LHCN-M2 (cell line): Measurements from ENCODE around the gene SLC33A1. TPM values are rescaled to one million over a fixed set of nuclear protein-coding genes. Genes with fewer than 3 reads are reported as not detected.
"Not testable (repeated sequence)": the region's sequence is repeated elsewhere in the genome, so short reads cannot be mapped to it uniquely, and the experiment has no call there.

Source experiments
- DNase-seq: peaks from one replicate; pipeline ENCODE4 v3.0.0-alpha.2; 2012; ENCODE audit warnings: low read depth
- polyA plus RNA-seq: library from polyadenylated mRNA; unstranded; fragments of >200 nt; gene quantifications from one replicate; pipeline ENCODE4 v1.2.1, GENCODE V29; 2012; ENCODE audit warnings: missing spikeins
- total RNA-seq: library from RNA; depleted of rRNA; stranded (reverse); fragments of >200 nt; gene quantifications from 2 replicates; pipeline ENCODE4 v1.2.3, GENCODE V29; 2014; rRNA removed

The SLC33A1 gene
- total RNA-seq: 28.2 and 30.5 TPM in 2 replicates
- polyA plus RNA-seq: 9.6 TPM

DNA sequence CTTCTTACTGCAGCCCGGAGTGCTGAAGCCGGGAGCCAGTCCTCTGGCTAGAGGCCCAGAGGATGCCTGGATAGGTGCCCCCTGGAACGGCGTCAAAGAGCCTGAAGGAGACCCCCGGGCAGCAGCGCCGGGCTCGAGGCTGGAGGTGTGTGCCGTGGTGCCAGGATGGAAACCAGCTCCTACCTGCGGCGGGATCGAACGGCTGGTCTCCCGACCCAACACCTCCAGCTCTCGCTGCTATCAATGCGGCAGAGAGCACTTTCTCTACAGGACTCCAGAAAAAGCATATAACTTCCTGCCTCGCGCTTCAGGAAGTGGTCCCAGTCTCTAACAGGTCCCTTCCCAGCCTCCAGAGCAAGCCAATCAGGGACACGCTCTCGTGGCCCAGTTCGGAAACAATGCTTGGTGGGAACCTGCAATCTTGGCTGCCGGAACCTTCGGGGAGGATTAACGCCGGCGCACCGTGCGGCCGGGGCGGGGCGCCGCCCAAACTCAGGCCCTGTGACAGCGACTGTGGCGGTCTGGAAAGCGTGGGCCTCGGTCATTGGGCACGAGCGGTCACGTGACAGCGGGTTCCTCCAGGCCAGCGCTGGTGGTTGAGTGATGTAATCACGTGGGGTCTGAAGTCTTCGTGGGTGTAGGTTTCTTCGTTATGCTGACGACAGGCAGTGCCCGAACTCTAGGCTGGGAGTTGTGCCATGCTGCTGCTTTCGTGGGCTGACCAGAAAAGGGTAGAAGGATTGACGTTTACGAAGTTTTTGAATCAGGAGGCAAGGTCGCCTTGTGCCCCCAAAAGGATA lies at the start of gene SLC33A1:
TSS of gene SLC33A1 (minus strand) at position 287 of the 800 bp plus-strand sequence. CDS start 430 bp downstream, outside the sequence.
- DNase-seq: peak; percentile 99

DNA sequence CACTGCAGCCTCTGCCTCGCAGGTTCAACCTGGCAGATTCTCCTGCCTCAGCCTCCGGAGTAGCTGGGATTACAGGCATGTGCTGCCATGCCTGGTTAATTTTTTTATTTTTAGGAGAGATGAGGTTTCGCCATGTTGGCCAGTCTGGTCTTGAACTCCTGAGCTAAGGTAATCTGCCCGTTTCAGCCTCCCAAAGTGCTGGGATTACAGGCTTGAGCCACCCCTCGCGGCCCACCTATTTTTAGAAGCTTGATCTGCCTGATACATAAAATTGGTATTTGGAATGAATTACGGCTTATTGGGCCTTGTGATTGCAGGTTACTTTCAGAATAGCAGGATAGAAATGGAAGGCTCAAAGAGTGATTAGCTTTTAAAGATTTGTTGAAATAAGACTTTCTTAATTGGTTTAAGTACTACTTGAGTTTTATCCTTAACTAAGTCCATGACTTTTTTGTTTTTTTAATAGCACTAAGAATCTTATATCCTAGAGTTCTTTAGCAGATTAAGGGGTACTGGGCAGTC lies 41.2 kb upstream of the SLC33A1 start:
- no peak for DNase-seq

DNA sequence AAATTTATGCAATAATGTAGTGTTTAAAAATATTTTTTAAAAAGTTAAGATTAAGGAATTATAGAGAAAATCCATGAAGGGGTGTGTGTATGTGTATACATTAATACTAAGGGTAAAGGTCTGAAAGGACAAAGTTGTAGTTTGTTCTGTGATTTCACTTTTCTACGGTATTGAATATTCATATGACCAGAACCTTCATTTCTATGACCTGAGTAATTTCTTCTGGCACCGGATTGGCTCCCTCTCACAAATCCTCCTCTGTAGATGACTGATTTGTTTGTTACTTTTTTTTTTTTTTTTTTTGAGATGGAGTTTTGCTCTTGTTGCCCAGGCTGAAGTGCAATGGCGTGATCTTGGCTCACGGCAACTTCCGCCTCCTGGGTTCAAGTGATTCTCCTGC lies 37.1 kb upstream of the SLC33A1 start:
- peak; percentile 9 for DNase-seq

DNA sequence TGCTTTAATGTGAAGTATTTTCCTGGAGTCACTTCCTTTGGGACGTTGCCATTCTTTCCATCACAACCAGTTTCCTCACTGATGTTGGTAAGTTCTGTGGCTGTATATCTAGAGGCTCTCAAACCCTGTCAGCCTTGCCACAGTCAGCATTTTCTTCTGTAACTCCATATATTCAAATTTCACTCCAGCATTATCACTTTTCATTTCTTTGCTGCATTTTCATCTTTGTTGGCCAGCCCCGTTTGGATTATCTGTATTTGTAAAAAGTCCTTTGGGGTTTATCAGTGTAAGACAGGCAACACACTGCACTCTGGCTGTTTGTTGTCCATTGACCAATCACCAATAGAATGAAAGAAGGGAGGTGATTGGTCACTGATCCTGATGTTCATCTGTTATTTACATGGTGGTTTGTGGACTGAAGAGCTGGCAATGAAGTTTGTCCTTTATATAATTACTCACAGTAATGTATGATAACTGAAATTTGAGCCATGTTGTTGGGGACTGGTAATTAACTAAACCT lies 36.5 kb upstream of the SLC33A1 start:
- DNase-seq: peak; percentile 63

DNA sequence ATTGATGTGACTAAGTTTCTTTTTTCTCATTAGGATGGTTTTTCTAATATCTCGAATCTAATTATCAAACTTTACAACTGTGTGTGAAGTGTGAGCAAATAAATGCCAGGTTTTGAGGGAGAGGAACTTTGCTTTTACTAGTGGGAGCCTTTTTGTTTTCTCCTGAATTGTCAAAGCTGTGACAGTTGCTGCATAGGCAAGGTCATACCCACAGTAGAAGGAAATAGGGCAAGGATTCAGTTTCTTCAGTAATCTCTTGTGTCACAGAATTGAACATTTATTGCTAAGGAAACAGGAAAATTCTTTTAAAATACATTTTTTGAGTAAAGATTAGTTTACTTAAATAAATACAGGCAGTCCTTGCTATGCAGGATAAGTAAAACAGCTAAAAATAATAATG lies 35.7 kb upstream of the SLC33A1 start:
- no peak for DNase-seq

DNA sequence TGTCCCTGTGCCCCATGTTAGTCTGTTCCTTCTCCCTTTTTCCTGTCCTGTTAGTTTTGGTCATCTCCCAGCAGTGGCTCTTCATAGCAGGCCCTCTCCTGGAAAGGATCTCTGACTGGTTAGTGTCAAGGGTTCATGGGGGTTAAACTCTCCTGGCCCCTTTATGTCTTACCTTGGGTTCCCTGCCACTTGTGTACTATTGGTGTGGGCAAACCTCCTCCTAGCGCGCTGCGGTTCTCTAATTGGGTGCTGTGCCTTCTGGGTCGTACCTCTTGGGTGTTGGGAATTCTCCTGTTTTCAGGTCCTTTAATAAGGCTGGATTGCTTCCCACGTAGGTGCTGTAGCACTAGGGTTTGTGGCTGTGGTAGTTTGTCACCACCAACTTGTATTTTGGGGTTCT lies 35.0 kb upstream of the SLC33A1 start:
- DNase-seq: no peak

DNA sequence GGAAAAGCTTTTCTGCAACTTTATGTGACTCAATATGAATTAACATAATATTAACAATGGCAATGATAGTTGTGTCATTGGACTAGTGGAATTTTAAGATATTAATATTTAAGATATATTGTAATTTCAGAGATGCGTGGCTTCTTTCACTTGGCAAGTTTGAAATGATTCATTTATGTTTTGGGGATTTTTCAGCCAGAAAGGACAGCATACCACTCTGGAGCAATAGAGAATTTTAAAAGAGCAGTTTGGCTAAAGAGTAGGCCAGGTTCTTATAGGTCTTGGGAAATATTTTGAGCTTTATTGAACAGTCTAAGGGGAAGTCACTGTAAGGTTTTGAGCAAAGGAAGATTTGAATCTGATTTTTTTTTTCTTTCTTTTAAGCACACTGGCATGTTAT lies 32.7 kb upstream of the SLC33A1 start:
- no peak for DNase-seq

DNA sequence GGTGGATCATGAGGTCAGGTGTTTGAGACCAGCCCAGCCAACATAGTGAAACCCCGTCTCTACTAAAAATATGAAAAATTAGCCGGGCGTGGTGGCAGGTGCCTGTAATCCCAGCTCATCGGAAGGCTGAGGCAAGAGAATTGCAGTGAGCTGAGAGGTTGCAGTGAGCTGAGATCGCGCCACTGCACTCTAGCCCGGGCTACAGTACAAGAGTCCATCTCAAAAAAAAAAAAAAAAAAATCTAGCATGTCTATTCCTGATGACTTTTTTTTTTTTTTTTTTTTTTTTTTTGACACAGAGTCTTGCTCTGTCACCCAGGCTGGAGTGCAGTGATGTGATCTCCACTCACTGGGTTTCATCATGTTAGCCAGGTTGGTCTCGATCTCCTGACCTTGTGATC lies 32.1 kb upstream of the SLC33A1 start:
- not testable (repeated sequence) for DNase-seq

DNA sequence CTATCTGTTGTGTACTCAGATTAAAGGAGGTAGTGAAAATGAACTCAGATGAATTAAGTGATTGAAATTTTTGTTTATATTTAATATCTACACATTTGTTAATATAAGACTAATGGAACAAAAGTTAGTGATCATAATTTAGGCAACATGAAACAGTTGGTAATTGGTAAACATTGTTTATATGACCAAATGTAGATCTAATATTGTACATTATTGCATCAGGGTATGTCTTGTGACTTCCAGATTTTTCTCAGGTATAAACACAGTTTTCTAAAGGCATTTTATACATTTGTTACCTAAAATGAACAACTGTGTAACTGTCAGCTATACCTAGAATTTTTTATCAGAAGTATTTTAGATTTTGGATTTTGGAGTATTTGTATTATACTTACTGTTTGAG lies 31.1 kb upstream of the SLC33A1 start:
- no peak for DNase-seq

DNA sequence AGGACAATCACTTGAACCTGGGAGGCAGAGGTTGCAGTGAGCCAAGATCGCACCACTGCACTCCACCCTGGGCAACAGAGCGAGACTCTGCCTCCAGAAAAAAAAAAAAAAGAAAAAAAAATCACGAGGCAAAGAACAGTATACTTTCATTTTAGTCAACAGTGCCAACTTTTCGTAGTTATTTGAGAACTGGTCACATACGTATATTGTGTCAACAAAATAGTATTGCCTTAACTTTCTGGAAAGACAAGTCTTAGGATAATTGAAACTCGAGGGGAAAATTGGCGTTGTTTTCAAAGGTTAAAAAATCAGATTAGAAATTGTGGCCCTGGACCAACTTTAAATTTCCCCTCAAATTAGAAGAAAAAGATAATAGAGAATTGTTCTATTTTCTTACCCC lies 30.1 kb upstream of the SLC33A1 start:
- no peak for DNase-seq

DNA sequence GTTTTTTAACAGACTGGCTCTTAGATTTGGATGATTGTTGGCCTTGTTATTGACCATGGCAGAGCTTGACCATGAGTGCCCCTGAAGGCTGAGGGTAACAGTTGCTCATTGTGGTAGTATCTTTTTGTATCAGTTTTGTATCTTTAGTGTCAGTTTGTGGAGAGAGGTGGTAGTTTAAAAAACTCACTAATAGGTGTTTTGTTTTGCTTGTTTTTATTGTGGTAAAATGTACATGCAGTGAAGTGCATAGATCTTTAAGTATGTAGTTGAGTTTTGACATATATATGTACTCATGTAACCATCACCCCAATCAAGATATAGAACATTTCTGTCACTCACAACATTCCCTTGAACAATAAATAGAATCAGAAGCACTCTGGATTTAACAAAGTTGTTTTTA lies 26.1 kb upstream of the SLC33A1 start:
- DNase-seq: no peak

DNA sequence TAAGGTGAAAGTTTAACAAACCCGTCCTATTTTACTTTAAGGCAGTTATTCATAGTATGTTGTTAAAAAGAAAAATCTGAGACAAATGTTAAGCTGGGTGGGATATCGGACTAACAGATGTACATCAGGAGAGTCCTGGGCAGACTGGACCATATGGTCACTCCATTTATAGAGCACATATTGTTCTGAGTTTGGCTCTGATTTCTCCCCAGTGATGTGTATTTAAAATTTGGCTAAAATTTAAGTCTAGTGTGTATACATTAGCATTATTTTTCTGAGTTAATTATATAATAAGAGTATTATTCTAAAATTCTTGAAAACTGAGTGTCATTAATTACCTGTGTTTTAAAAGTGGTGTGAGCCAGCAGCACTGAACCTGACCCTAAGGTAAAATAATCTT lies 22.3 kb upstream of the SLC33A1 start:
- DNase-seq: no peak

DNA sequence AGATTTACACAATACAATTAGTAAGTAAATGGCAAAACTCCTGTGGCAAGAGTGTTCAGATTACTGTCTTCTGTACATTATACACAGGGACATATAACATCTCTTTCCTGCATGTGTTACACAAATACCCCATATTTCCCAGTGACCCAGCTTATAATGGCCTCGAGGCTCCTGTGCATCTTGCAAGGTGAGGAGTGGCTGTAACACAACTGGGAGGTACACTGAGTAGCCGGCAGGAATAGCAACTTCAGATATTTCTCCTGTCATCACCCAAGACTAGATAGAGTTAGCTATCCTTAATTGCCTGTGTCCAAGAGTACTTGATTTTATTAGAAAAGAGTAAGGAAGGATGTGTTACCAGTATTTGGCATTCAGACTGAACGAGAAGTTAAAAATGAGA lies 21.8 kb upstream of the SLC33A1 start:
- no peak for DNase-seq

DNA sequence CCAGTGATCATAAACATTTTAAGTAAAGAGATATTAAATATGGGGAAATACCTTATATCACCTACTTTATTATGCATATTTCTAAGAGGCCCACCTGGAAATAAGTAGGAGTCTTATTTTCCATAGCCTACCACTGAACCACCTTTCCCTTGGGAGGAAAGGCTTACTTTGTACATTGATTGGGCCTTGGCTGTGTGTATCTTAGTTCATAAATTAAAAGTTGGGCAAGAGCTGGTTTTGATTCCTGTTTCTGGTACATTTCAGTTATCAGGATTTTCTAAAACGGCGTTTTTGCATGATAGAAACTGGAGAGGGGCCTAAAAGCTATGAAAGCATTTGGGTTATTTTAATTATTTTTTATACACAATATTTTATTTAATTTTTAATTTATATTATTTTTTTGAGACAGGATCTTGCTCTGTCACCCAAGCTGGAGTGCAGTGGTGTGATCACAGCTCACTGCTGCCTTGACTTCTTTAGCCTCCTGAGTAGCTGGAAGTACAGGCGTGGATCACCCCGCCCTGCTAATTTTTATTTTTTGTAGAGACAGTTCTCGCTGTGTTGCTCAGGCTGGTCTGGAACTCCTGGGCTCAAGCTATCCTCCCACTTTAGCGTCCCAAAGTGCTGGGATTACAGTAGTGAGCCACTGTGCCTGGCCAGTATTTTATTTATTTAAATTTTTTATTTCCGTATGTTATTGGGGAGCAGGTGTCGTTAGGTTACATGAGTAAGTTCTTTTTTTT lies 18.8 kb upstream of the SLC33A1 start:
- no peak for DNase-seq

DNA sequence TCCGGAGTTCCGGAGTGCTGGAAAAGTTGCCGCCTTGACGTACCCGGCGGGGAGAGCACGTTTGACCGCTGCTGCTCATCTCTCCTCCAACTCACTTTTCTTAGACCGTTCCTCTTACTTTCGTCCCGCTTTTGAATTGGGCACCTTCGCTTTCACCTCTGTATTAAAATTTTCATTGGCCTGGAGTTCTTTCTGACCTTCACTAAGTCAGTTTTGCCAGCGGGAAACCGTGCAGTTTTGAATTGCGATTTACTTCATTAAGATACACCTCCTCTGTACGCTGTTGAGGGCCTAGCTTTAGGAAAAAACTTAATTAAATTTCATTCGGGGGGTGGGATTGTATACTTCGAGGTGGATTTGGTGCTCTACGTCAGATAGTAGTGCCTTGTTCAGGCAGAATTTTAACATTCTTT lies 17.5 kb upstream of the SLC33A1 start:
- DNase-seq: no peak

DNA sequence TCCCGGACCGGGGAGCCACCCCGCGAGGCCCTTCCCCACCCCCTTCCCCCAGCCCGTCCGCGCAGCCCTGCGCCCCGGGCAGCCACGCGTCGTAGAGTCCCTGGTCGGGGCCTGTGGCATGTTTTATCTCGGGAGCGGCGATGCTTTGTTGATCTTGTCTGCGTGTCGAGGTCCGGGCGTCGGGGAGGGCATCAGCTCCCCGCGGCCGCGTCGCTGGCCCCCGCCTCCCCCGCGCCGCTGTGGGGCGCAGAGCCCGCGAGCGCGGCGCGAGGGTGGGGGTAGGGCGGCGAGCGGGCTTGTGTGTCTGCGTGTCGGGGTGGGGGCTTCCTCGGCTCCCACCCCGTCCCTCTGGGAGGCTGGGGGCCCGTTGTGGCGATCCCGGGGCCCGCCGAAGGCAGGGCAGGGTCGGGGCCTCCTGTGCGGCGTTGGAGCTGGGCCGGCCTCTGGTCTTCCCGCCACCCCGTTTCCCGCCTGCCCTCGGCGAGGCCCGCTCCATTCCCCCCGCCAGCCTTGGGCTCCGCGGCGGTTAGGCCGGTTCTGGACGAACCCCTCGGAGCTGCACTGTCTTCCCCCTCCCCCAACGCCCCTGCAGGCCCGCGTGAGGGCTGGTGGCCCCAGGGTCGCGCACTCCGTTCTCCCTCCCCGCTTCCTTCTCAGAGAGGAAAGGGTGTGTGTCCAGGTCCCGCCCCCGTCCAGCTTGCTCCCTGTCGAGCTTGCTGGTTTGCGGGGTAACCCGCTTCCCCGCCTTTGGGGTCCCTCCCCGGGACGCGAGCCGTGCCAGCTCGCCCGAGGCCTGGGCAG lies 16.9 kb upstream of the SLC33A1 start:
- DNase-seq: peak; percentile 41

DNA sequence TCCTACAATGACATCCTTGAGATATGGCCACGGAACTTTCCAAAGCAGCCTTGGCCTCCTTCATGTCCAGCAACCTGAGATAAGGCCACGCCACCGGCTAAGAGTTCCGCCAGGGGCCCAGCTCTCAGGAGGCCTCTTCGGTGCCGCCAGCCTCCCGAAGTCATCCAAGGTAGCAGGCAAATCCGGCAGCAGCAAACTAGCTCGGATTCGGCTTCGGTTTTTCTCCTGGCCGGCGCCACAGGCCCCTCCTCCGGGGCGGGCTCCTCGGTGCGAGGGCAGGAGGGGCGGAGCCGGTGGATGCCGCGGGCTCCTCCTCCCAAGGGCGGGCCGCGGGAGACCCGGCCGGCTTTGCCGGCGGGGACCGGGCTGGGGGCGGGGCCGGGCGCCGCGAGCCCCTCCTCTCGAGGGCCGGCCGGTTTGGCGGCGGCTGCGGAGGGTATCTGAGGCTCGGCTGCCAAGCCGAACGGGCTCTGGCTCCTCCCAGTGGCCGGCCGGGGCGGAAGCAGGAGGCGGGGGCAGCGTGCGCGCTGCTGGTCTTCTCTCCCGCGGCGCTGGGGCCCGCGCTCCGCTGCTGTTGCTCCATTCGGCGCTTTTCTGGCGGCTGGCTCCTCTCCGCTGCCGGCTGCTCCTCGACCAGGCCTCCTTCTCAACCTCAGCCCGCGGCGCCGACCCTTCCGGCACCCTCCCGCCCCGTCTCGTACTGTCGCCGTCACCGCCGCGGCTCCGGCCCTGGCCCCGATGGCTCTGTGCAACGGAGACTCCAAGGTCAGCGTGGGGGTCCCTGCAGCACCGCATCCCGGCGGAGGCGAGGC lies 16.1 kb upstream of the SLC33A1 start, which contains the start of gene GMPS:
TSS of gene GMPS (plus strand) at position 518 of the 812 bp plus-strand sequence. CDS start at position 739, 221 bp downstream.
- peak; percentile 89 for DNase-seq

DNA sequence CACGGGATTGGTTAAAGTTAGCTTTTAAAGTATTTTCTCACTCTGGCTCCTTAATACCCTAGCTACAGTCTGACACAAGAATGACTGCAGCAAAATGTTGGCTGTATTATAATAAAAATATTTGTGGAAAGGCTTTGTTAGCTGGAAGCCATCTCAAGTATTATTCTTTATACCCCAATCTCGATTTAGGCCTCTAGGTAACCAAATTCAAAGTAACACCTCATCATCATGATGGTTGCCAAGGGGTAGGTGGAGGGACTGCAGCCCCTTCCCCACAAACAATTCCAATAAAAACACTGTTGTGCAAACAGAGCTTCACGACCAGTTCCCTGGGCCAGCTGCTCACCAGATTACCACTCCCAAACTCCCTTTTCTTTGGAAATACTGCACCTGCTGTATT lies 15.5 kb upstream of the SLC33A1 start:
- no peak for DNase-seq

DNA sequence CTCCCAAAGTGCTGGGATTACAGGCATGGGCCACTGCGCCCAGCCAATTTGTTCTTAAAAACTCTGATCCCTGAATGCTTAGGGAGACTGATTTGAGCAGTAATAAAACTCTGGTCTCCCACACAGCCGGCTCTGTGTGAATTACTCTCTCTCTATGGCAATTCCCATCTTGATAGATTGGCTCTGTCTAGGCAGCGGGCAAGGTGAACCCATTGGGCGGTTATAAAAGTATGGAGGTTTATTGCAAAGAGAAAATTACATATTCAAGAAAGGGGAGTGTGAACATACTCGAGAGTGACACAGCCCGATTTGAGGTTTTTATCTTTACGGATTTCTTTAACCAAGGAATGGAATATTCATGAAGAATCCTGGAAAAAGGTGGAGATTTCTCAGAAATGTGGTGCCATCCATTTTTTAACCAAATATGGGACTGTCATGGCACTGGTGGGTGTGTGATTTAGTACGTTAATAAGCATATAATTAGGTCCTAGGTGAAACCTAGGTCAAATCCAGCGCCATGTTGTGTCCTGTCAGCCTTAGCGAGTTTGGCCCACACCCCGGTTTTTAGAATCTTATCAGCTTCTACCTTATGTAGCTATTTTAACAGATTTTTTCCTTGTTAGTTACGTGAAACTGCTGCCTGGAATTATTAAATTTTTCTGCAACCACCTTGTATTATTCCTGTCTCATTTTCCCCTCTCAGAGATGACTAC lies 9.0 kb upstream of the SLC33A1 start:
- no peak for DNase-seq
